GM12874 (cell line): ENCODE results near the gene KCND2.

Experiments used
- TF ChIP-seq, protein P1 (sequence below): IDR thresholded peaks from 2 replicates; pipeline ENCODE4 v1.5.1; 2011; ENCODE audit warnings: low read depth, mild to moderate bottlenecking, control low read depth, low read length, moderate library complexity; ENCODE audit not compliant: insufficient read depth

The KCND2 gene

DNA sequence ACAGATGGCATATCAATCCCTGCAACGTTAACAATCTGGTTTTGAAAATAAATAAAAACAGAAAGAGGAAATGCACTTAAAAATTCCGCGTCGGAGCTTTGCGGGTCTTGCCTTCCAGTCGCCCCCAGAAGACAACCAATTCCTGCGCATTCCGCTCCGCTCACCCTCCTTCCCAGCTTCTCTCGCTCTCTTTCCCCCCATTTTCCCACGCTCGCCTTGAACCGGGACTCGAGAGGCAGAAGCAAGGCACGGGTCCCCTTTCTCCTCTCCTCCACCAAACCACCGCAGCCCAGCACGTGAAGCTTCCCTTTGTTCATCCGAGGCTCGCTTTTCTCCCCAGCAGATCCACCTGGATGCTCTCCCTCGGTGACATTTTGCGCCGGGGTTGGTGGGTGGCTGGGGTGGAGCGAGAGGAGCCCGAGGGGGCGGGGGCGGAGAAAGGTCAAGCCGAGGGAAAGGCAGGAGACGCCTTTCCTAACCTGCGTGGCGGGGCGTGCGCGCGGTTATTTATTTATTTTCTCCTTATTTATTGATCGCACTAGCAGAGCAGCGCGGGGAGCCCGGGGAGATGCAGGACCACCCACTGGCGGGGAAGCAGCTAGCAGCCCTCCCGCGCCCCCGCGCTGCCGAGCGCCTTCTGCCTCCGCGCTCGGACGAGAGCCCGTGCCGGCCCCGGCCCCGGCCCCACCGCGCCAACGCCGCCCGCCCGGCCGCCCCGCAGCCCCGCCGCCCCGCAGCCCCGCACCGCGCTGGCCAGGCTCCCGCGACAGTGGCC, at the start of gene KCND2:
KCND2 (plus strand) TSS at position 475 of the 775 bp plus-strand sequence.
- TF ChIP-seq, protein P1, sequence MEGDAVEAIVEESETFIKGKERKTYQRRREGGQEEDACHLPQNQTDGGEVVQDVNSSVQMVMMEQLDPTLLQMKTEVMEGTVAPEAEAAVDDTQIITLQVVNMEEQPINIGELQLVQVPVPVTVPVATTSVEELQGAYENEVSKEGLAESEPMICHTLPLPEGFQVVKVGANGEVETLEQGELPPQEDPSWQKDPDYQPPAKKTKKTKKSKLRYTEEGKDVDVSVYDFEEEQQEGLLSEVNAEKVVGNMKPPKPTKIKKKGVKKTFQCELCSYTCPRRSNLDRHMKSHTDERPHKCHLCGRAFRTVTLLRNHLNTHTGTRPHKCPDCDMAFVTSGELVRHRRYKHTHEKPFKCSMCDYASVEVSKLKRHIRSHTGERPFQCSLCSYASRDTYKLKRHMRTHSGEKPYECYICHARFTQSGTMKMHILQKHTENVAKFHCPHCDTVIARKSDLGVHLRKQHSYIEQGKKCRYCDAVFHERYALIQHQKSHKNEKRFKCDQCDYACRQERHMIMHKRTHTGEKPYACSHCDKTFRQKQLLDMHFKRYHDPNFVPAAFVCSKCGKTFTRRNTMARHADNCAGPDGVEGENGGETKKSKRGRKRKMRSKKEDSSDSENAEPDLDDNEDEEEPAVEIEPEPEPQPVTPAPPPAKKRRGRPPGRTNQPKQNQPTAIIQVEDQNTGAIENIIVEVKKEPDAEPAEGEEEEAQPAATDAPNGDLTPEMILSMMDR, result no peak

DNA sequence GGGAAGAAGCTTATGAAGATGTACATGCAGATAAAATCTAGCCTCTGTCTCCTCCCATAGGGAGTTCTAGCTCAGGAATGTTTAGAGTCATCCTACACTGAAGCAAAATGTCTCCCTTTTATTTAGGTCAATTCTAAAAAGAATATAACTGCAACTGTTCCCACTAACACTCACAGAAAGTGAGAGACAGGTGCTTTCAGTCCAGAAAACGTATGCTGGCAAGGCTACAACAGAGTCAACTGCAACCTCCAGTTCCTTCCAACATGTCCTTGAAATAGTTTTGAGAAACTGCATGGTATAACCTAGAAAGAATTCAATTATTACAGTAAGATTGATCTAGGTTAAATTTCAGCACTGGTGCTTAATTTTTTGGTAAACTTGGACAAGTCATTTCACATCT, 46.8 kb upstream of the KCND2 start:
- TF ChIP-seq, protein P1, result no peak

DNA sequence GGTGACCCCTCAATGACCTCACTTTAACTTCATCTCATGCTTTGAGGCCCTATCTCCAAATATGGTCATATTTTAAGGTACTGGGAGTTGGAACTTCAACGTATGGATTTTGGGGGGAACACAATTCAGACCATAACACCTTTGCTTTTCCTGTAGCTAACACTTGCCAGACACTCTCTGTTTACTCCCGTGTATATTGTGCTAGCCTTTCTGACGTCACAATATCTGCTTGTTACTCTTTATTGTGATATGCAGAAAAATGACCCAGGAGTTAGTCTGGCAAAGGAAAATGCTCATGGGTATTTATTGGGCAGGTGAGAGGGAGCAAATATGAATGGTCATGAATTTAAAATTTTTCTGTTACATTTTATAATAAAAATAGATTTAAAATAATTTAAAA, 45.7 kb upstream of the KCND2 start:
- TF ChIP-seq, protein P1, result no peak

DNA sequence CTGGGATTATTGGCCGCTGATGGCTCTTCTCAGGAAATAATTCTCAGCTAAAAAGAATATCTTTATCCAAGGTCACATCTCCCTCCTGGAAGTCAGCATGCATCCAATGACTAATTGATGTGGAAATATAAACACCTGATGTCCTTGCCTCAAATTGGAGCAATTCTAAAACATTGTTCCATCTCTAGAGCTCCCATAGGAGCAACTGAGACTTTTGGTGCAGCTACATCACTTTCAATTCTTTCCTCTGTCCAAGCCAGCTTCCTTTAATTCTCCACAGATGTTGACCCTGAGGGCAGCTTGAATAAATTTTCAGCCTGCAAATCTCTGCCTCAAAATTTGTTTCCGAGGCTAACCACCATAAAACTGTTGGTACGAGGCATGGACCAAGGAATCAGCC, 43.9 kb upstream of the KCND2 start:
- TF ChIP-seq, protein P1, result no peak

DNA sequence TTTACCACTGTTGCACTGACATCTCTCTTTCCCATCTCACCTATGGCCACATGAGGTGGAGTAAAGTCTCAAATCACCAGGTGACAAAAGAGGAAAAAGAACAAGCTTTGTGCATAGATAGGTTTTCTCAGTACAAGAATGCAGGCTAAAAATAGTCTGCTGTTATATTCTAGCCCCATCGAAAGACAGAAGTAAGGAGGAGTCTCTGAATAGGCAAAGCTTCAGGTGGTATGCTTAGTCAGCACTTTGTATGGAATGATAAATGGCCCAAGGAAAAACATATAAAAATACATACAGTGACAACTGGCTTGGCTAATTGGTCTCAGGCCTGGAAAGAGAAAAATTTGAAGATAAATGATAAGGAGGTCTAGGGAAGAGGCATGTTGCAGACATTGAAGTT, 39.6 kb upstream of the KCND2 start:
- TF ChIP-seq, protein P1, result no peak

DNA sequence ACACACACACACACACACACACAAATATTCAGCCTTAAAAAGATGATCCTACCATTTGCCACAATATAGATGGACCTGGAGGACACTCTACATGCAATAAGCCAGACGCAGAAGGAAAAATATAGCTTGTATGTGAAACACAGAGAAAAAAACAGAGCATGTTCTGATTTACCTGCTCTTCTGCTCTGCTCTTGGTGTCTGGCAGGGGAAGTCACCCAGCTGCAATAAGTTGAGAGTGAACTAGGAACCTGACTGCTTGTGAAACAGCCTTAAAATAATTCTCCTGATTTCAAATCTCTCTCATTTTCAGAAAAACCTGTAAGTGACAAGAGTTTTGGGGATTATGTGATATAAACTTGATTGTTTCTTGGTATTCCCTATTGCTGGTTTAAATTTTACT, 31.0 kb upstream of the KCND2 start:
- TF ChIP-seq, protein P1, result no peak

DNA sequence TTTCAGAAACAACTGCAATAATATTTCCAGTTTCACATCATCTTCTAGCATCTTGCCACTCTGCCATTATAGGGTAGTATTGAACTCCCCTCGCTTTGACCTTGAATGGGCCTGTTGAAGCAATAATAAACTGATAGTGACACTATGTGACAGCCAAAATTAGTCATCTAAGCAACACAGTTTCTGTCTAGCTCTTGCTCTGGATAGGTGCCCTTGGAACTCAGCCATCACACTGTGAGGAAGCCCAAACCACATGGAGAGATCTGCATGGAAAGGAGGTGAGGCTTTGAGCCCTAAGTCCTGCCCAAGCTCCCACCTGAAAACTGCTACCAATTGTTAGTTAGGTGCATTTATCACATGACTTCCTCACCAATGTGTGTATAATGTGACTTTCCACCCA, 18.1 kb upstream of the KCND2 start:
- TF ChIP-seq, protein P1, result no peak
